Lung (tissue), 12 donors: ENCODE data around the gene VSTM2B. TPM values are rescaled to one million over a fixed set of nuclear protein-coding genes. Genes with fewer than 3 reads are reported as not detected.

Experiments used
- ATAC-seq: fragments of 200-7000 bp; cut with Tn5 transposase; one replicate; pipeline ENCODE4 v1.9.1; 2020; ENCODE audit warnings: moderate number of reproducible peaks; ENCODE audit not compliant: insufficient read depth, low FRiP score
- DNase-seq, 3 donors: peaks; one replicate each; pipeline ENCODE4 v3.0.0-alpha.2; 2013 to 2017
- H3K27ac ChIP-seq, 2 donors: one replicate each; pipeline ENCODE4 v1.5.1; 2013; ENCODE audit warnings: mild to moderate bottlenecking in 2 of 2, moderate library complexity in 2 of 2, control low read depth in 1 of 2, inconsistent platforms in 1 of 2, low read depth in 1 of 2, low read length in 1 of 2
- H3K27me3 ChIP-seq, 3 donors: one replicate each; pipeline ENCODE4 v1.5.1; 2013; ENCODE audit warnings: low read length in 2 of 3; ENCODE audit not compliant: control insufficient read depth in 3 of 3, insufficient read depth in 3 of 3
- H3K36me3 ChIP-seq, 4 donors: one replicate each; pipeline ENCODE4 v1.5.1; 2013; ENCODE audit warnings: low read length in 4 of 4, mild to moderate bottlenecking in 1 of 4, moderate library complexity in 1 of 4; ENCODE audit not compliant: control insufficient read depth in 4 of 4, insufficient read depth in 4 of 4
- H3K4me1 ChIP-seq, 5 donors: one replicate each; pipeline ENCODE4 v1.5.1; 2013; ENCODE audit warnings: low read length in 5 of 5, mild to moderate bottlenecking in 2 of 5, moderate library complexity in 1 of 5; ENCODE audit not compliant: control insufficient read depth in 5 of 5, insufficient read depth in 5 of 5
- H3K4me3 ChIP-seq: one replicate; pipeline ENCODE4 v1.5.1; 2013; ENCODE audit warnings: mild to moderate bottlenecking, control low read depth, moderate library complexity
- H3K9ac ChIP-seq, 2 donors: one replicate each; pipeline ENCODE4 v1.5.1; 2013; ENCODE audit warnings: low read length in 2 of 2, control low read depth in 1 of 2; ENCODE audit not compliant: insufficient read depth in 1 of 2
- H3K9me3 ChIP-seq, 4 donors: one replicate each; pipeline ENCODE4 v1.5.1; 2013; ENCODE audit warnings: low read length in 3 of 4, mild to moderate bottlenecking in 1 of 4, moderate library complexity in 1 of 4; ENCODE audit not compliant: control insufficient read depth in 4 of 4, insufficient read depth in 3 of 4
- WGBS, 2 donors: extraction: QIAGEN DNeasy Blood & Tissue Kit; methylation state at CpG; one replicate each; pipeline ENCODE4 v1.1.7; 2013; 5-methylcytosine and 5-hydroxymethylcytosine counted together
- polyA plus RNA-seq, 2 donors: library from polyadenylated mRNA; stranded (reverse); fragments of 200-250 nt; gene quantifications; one replicate each; pipeline ENCODE4 v1.2.1, GENCODE V29; 2013
- total RNA-seq, 2 donors: library from RNA; depleted of rRNA in 1 of 2; stranded (reverse); fragments of >200 nt in 1 of 2; gene quantifications; one replicate each; pipeline ENCODE4 v1.2.1, GENCODE V29; 2014 to 2021
- TF ChIP-seq, protein P1 (sequence below): IDR thresholded peaks from 2 replicates; pipeline ENCODE4 v1.5.1; 2012; ENCODE audit warnings: mild to moderate bottlenecking; ENCODE audit errors: control extremely low read depth, extremely low read depth
- donor health status: control.
- donor health status: control.
- donor health status: Bipolar disorder and iron deficiency.
- donor health status: healthy.
- donor health status: DM: yes; HTN: yes; CAD: no.

VSTM2B gene
- total and polyA plus RNA-seq, 4 donors, result not detected

- H3K4me3 ChIP-seq, result no peak overlapping the region
- H3K27me3 ChIP-seq, result no peaks in the 10 kb centered on the region
- H3K9ac ChIP-seq, result no peak overlapping the region
- peaks cover 24 to 54% (median 37%) of the 10 kb centered on the region in 4 donors for H3K36me3 ChIP-seq
- no peaks in the 10 kb centered on the region for H3K9me3 ChIP-seq
- DNase-seq (no peak), ATAC-seq (no peak)
- peaks cover 0 to 4% (median 0%) of the 10 kb centered on the region in 5 donors for H3K4me1 ChIP-seq
- TF ChIP-seq, protein P1, sequence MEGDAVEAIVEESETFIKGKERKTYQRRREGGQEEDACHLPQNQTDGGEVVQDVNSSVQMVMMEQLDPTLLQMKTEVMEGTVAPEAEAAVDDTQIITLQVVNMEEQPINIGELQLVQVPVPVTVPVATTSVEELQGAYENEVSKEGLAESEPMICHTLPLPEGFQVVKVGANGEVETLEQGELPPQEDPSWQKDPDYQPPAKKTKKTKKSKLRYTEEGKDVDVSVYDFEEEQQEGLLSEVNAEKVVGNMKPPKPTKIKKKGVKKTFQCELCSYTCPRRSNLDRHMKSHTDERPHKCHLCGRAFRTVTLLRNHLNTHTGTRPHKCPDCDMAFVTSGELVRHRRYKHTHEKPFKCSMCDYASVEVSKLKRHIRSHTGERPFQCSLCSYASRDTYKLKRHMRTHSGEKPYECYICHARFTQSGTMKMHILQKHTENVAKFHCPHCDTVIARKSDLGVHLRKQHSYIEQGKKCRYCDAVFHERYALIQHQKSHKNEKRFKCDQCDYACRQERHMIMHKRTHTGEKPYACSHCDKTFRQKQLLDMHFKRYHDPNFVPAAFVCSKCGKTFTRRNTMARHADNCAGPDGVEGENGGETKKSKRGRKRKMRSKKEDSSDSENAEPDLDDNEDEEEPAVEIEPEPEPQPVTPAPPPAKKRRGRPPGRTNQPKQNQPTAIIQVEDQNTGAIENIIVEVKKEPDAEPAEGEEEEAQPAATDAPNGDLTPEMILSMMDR, result no peak
- H3K27ac ChIP-seq, result no peak overlapping the region
- WGBS, 2 donors, result 94 to 98% methylated on average over 21 of the region's 21 CpGs
Measured at GRCh38 chr19:29612801-29613595, 87.2 kb downstream of the VSTM2B start.

DNA sequence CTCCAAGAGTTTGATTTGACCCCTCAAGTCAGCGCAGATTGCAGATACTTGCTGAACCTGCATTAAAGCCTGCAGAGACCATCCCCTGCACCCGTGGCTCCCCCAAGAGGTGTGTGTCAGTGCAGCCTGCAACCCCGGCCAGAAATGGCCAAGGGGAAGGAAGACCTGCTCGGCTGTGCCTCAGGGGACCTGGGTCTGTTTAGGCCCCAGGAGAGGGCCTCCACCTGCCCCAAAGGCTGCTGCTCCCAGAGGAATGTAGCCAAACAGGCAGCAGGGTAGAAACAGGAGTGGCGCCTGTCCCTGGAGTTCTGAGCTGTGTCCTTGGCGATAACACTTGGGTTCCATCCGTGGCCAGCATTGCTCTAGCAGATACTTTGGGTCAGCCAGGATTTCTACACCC is 88.3 kb downstream of the VSTM2B start:
- WGBS, 2 donors, result 91 to 94% methylated on average over 7 of the region's 7 CpGs

More for the DNA sequence above, 88.3 kb downstream of the VSTM2B start:
- Histone ChIP-seq H3K4me3 (no peak overlapping the region), H3K4me1 (peaks cover 0 to 4% (median 0%) of the 10 kb centered on the region in 5 donors), H3K27ac (no peak overlapping the region), H3K9me3 (no peaks in the 10 kb centered on the region), H3K36me3 (peaks cover 19 to 52% (median 34%) of the 10 kb centered on the region in 4 donors), H3K9ac (no peak overlapping the region), H3K27me3 (no peaks in the 10 kb centered on the region)
- TF ChIP-seq, protein P1, result no peak
- ATAC-seq (no peak), DNase-seq (no peak)

Other genes with a start within 250 kb of the VSTM2B start
- gene POP4, start 80.3 kb downstream of the VSTM2B start, total RNA-seq, result 10 to 100 TPM; 46.6 to 68.5 TPM
- 10 to 100 TPM; 56.0 to 82.5 TPM for gene POP4, start 80.3 kb downstream of the VSTM2B start, polyA plus RNA-seq
- 10 to 100 TPM in 1 of 2 donors, 1 to 10 TPM in 1; 5.7 to 13.2 TPM for gene PLEKHF1, start 139.5 kb downstream of the VSTM2B start, total RNA-seq
- gene PLEKHF1, start 139.5 kb downstream of the VSTM2B start, polyA plus RNA-seq, result 10 to 100 TPM in 1 of 2 donors, 1 to 10 TPM in 1; 8.9 to 11.9 TPM
- gene C19orf12, start 189.3 kb downstream of the VSTM2B start, total RNA-seq, result 10 to 100 TPM; 19.3 to 26.0 TPM
- gene C19orf12, start 189.3 kb downstream of the VSTM2B start, polyA plus RNA-seq, result 10 to 100 TPM; 11.4 to 16.1 TPM